ENCODE data around the gene SYT2.

DNA sequence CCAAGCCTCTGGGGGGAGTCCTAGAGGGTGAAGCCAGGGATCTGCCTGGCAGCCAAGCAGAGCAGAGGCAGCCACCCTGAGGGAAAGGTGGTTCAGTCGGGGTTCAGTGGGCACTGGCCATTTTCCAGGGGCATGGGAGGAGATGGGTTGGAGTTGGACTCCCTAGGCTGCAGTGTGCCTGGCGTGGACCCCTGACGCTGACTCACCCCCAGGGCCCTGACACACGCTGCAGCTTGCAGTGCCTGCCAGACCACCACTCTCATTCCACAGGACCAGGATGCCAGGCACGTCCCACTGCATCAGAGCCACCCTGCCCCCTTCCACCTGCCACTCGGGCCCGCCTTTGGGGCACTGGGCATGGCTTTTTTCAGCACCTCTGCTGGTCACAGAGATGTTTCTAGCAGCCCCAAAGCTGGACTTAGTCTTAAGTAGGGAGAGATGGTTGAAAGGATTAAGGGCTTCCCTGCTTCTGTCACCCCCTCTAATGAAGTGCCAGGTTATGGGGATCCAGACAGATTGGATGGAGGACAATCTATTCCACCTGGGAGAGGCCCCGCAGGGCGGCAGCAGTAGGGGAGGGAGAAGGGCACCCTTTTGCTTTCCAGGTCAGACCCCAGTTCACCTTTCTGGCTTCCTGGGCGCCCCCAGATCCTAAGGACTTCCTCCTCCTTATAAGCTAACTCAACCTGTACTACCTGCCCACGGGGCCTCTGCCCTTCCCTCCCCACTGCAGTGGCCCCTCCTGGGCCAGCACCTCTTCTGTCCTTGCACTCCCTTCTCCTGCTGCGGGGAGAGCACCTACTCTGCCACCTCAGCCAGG, 1.6 kb downstream of the SYT2 start:
- TF ChIP-seq JUNB (IDR thresholded peaks at IDR 0.05) (no peak), MXI1 (IDR thresholded peaks at IDR 0.05; ENCODE audit: low read depth, low read length) (no peak)
- TF ChIP-seq, protein P1, sequence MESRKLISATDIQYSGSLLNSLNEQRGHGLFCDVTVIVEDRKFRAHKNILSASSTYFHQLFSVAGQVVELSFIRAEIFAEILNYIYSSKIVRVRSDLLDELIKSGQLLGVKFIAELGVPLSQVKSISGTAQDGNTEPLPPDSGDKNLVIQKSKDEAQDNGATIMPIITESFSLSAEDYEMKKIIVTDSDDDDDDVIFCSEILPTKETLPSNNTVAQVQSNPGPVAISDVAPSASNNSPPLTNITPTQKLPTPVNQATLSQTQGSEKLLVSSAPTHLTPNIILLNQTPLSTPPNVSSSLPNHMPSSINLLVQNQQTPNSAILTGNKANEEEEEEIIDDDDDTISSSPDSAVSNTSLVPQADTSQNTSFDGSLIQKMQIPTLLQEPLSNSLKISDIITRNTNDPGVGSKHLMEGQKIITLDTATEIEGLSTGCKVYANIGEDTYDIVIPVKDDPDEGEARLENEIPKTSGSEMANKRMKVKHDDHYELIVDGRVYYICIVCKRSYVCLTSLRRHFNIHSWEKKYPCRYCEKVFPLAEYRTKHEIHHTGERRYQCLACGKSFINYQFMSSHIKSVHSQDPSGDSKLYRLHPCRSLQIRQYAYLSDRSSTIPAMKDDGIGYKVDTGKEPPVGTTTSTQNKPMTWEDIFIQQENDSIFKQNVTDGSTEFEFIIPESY (IDR thresholded peaks at IDR 0.05), result no peak
- TF ChIP-seq, protein P2, sequence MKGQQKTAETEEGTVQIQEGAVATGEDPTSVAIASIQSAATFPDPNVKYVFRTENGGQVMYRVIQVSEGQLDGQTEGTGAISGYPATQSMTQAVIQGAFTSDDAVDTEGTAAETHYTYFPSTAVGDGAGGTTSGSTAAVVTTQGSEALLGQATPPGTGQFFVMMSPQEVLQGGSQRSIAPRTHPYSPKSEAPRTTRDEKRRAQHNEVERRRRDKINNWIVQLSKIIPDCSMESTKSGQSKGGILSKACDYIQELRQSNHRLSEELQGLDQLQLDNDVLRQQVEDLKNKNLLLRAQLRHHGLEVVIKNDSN (IDR thresholded peaks at IDR 0.05; ENCODE audit: borderline replicate concordance, extremely low read length, insufficient read depth, low read depth, low read length), result no peak
